ENCODE data around the gene RBM20. TPM values are rescaled to one million over a fixed set of nuclear protein-coding genes. Genes with fewer than 3 reads are reported as not detected.

Gene RBM20
- total RNA-seq, 6 experiments from 2014 or later = 0.04 to 0.29 (median 0.06) TPM

GRCh38 chr10:110679486-110680272 lies 35.5 kb downstream of the RBM20 start:
- WGBS (ENCODE audit: insufficient coverage, low coverage, low lambda C conversion rate, missing lambda C conversion rate) = 68% methylated on average over 8 of the region's 13 CpGs
- Histone ChIP-seq H3K9me3 (no peaks in the 10 kb centered on the region), H3K27me3 (no peaks in the 10 kb centered on the region), H3K27ac (no peak overlapping the region), H3K4me1 (peaks cover 0 to 3% (median 0%) of the 10 kb centered on the region in 4 donors), H3K36me3 (no peaks in the 10 kb centered on the region), H3K4me3 (no peak overlapping the region)
- no peak for DNase-seq
- intact Hi-C loops (cut with DNase I) = no loop called here
- no peak for ATAC-seq
- no peak for TF ChIP-seq CTCF (IDR thresholded peaks at IDR 0.05)
- no peak for TF ChIP-seq POLR2A (IDR thresholded peaks at IDR 0.05)

GRCh38 chr10:110680273-110681020 lies 36.3 kb downstream of the RBM20 start:
- WGBS (ENCODE audit: insufficient coverage, low coverage, low lambda C conversion rate, missing lambda C conversion rate) = 61% methylated on average over 10 of the region's 18 CpGs
- TF ChIP-seq POLR2A (IDR thresholded peaks at IDR 0.05) = no peak
- TF ChIP-seq CTCF (IDR thresholded peaks at IDR 0.05) = no peak
- no peak for DNase-seq
- Histone ChIP-seq H3K36me3 (no peaks in the 10 kb centered on the region), H3K27ac (no peak overlapping the region), H3K27me3 (no peaks in the 10 kb centered on the region), H3K9me3 (no peaks in the 10 kb centered on the region), H3K4me1 (peaks cover 0 to 3% (median 0%) of the 10 kb centered on the region in 4 donors), H3K4me3 (no peak overlapping the region)
- intact Hi-C loops (cut with DNase I) = no loop called here
- ATAC-seq = no peak

- H3K27ac ChIP-seq = no peak overlapping the region
- H3K36me3 ChIP-seq = no peaks in the 10 kb centered on the region
- DNase-seq = no peak
- 53% methylated on average over 7 of the region's 7 CpGs for WGBS (ENCODE audit: insufficient coverage, low coverage, low lambda C conversion rate, missing lambda C conversion rate)
- H3K4me3 ChIP-seq = no peak overlapping the region
- intact Hi-C loops (cut with DNase I) = no loop called here
- TF ChIP-seq POLR2A (IDR thresholded peaks at IDR 0.05) (no peak), CTCF (IDR thresholded peaks at IDR 0.05) (peak in 3 of 4 donors; percentile 22 to 33 (median 27))
- peaks cover 0 to 3% (median 0%) of the 10 kb centered on the region in 4 donors for H3K4me1 ChIP-seq
- H3K9me3 ChIP-seq = no peaks in the 10 kb centered on the region
- no peaks in the 10 kb centered on the region for H3K27me3 ChIP-seq
- peak in 2 of 4 donors; percentile 23 to 57 for ATAC-seq
Observed at GRCh38 chr10:110681023-110681681, 37.0 kb downstream of the RBM20 start.

GRCh38 chr10:110682348-110682747 lies 38.2 kb downstream of the RBM20 start:
- TF ChIP-seq CTCF (IDR thresholded peaks at IDR 0.05) (no peak), POLR2A (IDR thresholded peaks at IDR 0.05) (no peak)
- intact Hi-C loops (cut with DNase I) = no loop called here
- Histone ChIP-seq H3K9me3 (no peaks in the 10 kb centered on the region), H3K4me3 (no peak overlapping the region), H3K36me3 (no peaks in the 10 kb centered on the region), H3K27me3 (no peaks in the 10 kb centered on the region), H3K27ac (no peak overlapping the region), H3K4me1 (peaks cover 0 to 3% (median 0%) of the 10 kb centered on the region in 4 donors)
- 43% methylated on average over 3 of the region's 3 CpGs for WGBS (ENCODE audit: insufficient coverage, low coverage, low lambda C conversion rate, missing lambda C conversion rate)
- peak in 1 of 3 donors; percentile 54 for DNase-seq
- peak; percentile 56 to 96 (median 93) for ATAC-seq
